Measurements from ENCODE around the gene AGAP9.
"Not testable (repeated sequence)": the region's sequence is repeated elsewhere in the genome, so short reads cannot be mapped to it uniquely, and the experiment has no call there.

AGAP9 gene

DNA sequence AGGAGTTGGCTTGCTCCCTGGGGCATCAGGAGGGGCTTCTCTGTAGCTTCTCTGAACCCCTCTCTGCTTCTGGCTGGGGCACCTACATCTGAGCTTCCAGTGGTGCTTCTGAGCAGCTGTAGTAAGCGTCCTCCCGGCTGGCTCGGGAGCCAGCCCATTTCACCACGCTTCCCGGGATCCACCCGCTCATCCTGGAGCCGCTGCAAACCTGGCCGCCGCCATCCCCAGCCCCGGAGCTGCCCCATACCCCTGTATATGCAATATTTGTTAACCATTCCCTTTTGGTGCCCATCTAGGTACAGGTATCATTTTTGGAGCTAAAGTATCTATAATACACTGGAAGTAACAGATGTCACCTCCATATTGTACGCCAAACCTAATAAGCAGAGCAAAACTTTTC is 38.7 kb downstream of the AGAP9 start:
- not testable (repeated sequence) for DNase-seq

DNA sequence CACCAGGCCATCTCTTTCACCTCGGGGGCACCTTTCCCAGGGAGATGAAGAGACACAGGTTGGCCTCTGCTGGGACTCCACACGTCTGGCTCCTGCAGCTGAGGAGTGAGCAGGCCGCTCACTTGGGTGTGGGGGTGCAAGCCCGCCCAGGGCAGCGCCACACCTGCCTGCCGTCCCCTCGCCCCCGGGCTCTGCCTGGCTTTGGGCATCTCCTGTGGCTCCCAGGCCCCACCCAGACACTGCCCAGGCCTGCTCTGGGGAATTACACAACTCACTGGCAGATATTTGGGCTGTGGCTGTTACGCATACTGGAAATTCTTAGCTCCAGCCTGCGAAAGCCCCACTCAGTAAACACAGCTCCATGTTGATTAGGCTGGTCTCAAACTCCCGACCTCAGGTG is 39.5 kb downstream of the AGAP9 start, which contains the start of gene ANXA8:
Gene ANXA8 (minus strand): TSS at position 193 of the 400 bp plus-strand sequence. CDS start 182 bp downstream, at position 11.
- DNase-seq, result not testable (repeated sequence)

DNA sequence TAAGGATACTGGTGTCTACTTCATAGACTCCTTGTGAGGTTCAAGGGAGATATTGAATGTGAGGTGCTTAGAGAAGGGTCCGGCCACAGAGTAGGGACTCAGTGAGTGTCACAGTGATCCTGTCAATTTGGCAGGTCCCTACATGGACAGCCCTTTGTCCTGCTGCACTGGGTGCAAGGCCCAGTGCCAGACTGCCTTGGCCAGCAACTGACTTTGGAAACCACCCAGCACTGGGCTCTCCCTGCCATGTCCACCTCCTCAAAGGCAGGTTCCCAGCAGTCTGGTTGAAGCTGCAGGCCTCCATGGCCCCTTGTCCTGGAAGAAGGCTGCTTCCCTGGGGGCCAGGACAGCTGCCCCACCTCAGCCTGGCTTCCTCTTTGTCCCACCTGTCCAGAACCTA is 41.1 kb downstream of the AGAP9 start:
- not testable (repeated sequence) for DNase-seq

DNA sequence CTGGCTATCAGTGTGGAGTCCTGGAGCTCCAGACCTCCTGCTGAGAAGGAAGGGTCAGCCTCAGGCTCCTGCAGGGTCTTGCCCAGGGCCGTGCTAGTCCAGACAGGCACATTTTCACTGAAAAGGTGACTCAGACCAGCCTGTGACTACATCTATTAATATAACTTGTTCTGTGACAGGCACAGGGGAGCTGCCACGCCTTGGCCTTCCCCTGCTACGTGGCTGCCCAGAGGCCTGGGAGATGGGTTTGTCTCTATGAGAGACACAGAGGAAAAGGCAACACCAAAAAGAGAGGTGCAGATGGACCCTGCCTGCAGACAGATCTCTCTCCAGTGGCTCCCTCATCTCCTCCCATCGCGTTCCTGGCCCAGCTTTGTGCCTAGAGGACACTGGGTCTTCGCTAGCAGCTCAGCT is 41.7 kb downstream of the AGAP9 start:
- not testable (repeated sequence) for DNase-seq

DNA sequence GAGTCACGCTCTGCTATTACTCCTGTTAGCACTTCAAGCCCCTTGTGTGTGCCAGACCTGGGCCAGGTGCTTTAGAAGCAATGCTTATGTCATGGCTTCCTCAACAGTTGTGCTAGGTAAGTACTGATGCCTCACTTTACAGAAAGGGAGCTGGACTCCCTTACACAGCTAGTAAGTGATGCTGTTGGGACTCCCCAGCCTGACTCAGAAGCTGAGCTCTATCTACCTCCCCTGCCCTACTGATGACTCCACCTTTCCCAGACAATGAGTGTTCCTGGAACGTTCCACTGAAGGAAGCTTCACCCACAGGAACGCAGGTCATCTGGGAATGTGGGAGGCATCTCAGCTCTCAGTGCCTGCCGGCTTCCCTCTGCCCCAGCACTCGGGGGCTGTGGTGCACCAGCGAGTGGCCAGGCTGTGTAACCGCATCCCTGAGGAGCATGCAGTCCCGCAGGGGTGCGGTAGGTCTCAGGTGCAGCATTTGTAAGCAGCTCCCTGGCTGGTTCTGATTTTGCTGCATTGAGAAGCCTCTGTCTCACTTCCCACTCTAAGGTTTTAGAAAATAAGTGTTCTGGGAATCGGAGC is 42.2 kb downstream of the AGAP9 start:
- DNase-seq, result not testable (repeated sequence)

DNA sequence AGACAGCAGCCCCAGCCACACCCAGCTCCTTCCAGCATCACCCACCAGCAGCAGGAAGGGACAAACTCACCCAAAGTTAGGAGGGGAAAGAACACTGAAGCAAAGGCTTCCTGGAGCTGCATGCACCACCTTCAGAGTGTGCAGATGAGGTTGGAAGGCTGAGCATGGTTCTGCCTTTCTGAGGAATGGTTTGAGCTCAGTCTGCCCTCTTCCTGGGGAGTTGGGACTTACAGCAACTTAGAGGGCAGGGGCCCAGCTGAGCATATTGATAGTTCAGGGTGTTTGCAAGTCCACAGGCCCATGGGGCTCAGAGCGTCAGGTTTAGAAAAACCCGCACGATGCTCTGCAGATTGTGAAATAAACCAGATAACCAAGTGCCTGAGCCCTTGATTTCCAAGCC is 43.3 kb downstream of the AGAP9 start:
- not testable (repeated sequence) for DNase-seq

DNA sequence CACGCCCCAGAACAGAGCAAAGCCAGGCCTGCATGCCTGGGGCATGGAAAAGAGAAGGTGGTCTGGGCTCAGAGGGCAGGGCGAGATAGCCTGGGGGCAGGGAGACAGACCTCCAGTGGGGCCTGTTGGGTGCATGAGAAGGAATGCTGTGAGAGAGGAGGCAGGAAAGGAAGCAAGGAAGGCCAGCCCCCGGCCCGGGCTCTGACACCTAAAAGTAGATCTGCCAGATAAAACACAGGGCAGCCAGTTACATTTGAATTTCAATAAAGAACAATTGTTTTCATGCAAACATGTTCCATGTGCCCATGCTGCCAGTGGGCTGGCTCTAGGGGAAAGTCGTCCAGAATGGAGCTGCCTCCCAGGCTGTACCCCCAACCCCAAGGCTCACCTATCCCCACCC is 45.3 kb downstream of the AGAP9 start:
- DNase-seq, result not testable (repeated sequence)

DNA sequence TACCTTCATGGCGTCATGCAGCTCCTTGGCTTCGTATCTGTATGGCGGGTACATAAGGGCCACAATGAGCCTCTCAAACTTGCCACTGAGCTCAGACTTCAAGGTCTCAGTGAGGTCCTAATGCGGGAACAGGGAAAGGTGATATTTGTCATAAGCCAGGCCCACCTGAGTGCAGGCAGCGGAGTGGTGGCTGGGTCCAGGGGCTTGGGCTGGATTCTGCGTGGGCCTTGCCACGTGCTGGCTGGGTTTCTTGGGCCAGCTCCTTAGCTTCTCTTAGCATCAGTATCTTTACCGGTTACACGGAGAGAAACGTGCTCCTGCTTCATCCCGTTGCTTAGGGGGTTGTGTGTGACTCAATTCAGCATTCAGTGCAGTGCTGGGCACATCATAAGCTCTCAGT is 46.4 kb downstream of the AGAP9 start:
- DNase-seq, result not testable (repeated sequence)

DNA sequence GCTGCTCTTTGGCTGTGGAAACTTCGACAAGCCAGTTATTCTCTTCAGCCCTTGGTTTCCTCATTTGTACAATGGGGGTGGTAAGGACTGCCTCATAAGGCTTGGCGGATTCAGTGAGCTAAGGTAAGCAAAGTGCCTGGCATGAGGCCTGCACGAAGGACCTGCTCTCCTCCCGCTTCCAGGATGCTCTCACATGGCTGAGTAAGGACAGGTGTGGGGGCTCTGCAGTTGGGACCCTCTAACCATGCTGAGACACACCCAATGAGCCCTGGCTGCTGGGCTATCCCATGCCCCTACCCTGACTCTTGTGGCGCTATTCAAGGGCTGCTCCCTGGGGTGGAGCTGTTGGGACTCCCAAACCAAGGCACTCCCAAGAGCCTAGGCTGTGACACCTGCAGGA is 48.3 kb downstream of the AGAP9 start:
- not testable (repeated sequence) for DNase-seq

DNA sequence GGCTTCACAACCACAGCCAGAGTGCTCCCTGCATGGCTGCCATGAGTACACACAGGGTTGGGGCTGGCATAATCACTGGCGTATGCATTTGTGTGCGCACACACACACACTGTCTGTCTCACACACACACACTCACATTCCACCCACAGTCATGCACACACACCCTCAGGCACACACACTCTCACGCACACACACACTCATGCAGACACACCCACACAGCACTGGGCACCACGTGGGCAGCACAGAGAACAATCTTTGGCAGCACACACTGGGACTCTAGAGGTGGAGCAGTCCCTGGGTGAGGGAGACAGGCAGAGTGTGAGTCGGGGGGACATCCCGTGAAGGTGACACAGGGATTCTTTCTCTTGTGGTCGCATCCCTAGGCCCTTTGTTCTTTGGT is 49.9 kb downstream of the AGAP9 start:
- not testable (repeated sequence) for DNase-seq

DNA sequence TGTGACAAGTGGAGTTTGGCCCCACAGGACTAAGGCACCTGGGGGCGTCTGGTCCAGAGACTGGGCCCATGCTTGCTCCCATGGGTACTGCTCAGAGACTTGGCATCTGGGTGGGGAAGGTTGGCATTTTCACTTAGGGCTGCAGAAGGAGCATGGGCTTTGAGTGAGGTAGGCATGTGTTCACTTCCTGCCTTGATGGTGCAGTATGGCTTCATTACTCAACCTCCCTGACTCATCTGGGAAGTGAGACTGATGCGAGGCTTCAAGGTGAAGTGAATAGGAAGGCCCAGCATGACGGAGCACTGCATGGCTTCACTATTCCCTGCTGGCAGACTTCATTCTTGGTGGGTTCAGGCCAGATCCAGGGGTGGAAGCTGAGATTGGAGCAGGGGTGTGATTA is 50.8 kb downstream of the AGAP9 start:
- DNase-seq, result not testable (repeated sequence)

DNA sequence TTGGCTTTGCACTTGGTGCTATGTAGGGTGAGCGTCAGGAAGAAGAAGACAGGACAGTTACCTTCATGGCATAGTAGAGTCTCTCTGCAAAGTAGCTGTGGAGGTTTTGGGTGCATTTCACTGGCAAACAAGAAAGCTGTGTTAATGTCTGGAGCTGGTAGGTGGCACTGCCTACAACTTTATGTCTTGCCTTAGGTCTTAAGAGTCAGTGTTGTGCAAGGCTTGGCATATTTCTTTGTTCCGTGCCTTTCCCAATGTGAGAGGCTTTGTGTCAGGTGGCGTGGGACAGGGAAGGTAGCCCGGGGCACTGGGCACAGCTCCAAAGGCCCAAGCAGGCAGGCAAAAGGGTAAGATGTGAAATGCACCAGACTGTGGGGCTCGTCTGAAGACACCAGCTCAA is 51.4 kb downstream of the AGAP9 start:
- DNase-seq, result not testable (repeated sequence)

DNA sequence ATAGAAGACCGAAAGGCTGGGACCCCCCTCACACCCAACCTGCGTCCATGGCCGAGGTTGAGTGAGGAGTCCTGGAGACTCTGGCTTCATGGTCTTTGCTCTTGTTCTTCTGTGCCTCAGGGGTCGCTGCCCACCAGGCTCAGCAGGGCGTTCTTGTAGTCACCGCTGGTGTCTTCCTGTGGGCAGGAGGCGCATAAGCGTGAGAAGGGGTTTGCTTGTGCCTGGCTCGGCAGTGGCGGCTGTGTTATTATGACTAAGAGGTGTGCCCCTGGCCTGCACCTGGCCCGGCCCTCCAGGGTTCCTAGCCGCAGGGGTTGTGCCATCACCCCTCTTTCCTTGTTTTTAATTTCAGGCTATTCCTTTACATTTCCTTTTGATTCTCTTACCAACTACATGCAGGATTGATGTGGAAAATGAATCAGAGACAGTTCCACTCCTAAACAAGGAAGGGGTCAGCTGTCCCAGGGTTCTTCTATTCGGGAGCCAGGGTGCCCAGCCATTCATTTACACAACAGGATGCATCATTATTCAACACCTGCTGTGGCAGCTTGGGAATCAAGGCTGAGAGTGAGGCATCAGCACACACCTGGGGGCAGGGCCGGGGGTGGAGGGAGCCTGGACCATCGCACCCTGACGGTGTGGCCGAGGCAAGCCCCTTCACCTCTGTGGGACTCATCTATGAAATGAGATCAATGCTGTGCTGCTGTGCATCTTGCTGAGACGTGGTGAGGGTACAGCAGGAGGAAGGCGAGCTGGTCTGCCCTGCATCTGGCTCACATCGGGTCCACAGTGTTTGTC is 54.5 kb downstream of the AGAP9 start:
- DNase-seq, result not testable (repeated sequence)

DNA sequence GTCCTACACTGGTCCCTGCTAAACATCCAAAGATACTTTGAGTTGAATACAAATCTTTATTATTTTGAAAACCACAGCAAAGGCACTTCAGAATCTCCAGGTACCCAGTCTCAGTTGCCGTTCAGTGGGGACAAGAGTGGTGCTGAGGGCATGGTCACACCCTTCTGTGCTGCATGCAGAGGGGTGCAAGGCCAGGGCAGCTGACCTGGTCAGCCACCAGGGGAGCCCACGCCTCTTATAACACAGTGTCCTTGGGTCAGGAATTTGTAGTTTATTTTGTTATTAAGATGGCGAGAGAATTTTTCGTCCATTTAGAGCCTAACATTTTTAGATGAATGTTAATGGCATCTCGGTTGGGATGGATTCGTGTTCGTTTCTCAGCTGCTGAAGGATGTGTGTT is 55.5 kb downstream of the AGAP9 start:
- not testable (repeated sequence) for DNase-seq

DNA sequence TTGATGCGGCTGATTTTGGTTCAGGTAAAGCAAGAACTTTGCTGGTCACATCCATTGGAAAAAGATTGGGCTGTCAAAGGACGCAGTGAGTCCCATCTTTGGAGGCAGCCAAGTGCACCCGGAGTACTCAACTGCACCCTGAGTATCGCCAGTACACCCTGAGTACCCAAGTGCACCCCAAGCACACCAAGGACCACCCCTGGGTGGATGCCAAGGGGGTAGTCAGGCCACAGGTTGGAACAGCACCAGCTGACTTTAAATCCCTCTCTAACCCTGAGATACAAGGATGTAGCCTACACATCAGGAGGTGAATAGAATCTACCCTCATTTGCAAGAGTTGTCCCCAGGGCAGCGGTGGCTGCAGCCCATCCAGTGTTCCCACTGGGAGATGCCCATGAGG is 56.0 kb downstream of the AGAP9 start:
- DNase-seq, result not testable (repeated sequence)

DNA sequence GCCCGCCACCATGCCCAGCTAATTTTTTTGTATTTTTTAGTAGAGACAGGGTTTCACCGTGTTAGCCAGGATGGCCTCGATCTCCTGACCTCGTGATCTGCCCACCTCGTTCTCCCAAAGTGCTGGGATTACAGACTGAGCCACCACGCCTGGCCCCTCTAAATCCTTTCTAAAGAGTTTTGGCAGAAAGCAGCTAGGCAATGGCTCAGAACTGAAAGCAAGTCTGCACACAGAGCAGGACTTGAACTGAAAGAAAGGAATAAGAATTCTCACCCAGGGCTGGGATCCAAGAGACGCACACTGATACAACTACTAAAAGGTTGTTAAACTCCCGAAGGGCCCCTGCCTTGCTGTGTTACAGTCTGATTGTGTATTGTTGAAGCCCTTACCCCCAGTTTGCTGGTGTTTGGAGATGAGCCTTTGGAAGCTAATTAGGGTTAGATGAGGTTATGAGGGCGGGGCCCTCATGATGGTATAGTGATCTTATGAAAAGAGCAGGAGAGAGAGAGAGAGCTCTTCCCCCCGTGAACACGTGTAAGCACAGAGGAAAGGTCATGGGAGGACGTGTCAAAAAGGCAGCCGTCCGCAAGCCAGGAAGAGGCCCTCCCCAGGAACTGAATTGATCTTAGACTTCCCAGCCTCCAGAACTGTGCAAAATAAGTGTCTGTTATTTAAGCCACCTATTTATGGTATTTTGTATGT is 58.1 kb downstream of the AGAP9 start:
- DNase-seq, result not testable (repeated sequence)

DNA sequence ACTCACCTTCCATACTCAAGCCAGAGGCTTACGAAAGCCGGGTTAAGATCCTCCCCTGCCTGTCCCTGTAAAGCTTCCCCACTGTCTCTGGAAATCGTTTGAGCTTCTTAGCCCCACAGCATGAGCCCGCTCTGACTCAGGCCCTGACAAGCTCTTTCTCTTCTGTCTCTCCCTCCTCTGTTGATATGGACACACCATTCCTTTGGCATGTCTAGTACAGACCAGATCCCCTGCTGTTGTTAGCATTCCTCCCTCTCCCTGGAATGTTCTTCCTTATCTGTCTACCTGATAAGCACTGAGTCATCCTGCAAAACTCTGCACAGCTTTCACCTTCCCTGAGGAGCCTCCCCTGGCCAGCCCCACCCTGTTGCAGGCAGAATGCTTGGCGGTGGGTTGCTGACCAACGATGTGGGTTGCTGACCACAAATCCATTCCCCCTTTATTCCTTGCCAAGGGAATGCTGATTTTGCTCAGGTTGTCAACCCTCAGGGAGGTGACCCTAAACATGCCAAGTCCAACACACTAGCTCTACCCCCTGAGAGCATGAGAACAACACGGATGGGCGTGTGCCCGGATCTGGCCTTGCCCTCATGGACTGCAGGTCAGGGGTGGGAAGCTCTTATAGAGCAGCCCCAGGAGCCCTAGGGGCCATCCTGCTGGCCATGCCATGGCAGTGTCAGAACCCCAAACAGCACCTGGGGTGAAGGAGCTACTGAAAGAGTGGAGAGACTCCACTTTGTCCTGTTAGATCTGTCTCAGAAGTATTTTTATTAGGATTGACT is 60.7 kb downstream of the AGAP9 start:
- not testable (repeated sequence) for DNase-seq

DNA sequence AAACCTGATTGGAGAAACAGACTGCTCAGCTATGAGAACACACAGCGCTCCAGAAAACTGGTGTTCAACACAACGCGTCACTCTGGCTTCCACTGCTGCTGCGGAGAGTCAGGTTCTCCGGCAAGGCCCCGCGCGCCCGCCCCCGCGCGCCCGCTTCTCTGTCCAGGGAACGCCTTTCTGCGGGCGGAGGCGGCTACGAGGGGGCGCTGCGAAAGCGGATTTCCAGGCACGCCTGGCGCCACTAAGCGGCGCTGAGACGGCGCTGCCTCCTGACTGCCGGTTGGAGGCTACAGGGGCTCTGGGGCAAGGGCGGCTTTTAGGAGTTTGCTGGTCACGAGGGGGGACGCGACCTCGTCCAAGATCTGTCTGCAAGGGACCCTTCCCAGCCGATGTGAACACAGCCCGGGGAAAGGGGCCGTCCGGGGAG is 62.2 kb downstream of the AGAP9 start:
- peak in 1 of 2 donors; percentile 9 for DNase-seq

DNA sequence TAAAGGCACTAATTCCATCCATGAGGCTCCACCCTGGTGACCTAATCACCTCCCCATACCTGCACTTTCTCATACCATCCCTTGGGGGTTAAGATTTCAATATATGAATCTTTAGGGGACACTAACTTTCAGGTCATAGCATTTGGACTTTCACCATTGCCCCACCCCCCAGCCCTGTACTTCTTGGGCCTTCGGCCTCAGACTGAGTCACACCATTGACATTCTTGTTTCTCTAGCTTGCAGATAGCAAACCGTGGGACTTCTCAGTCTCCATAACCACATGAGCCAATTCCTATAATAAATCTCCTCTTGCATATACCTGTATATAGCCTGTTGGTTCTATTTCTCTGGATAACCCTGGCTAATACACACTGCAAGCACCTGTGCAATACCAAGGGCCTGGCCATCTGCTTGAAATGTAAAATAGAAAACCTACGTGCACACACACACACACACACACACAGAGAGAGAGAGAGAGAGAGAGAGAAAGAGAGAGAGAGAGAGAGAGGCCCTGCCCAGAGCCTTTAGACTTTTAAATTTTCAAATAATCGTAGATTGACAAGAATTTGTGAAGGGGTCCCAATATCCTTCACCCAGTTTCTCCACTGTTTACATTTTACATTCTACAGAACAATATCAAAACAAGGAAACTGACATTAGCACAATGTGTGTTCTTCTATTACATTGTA is 64.8 kb downstream of the AGAP9 start:
- no peak for DNase-seq

DNA sequence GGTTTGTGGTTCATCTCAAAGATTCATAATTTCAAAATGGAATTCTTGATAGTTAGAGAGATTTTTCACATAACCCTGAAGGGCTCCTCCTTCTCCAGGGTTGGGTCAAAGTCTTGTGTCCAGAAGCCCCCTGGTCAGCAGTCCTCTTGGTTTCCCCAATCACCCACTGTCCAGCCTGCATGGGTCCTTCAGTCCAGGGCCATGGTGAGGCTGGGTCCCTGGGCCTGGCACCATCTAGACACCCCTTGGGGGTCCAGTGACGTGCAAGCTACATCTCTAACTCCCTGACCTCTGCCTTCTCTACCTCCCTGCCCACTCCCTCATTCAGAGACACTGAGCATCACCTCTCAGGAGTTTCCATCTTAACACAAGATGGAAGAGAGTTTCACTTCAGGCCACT is 65.6 kb downstream of the AGAP9 start:
- no peak for DNase-seq

DNA sequence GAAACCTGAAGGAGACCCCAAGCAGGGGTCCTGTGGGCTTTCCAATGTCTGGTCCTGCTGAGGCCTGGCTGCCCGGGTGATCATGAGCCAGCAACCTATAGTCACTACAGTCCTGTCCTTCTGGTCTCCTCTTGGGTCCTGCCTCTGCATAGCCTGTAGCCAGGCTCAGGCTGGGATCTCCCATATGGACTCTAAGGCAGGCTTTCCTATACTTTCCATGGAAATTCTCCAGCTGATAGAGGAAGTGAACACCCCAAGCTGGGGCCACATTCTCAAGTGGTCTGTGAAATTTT is 66.0 kb downstream of the AGAP9 start:
- no peak for DNase-seq

DNA sequence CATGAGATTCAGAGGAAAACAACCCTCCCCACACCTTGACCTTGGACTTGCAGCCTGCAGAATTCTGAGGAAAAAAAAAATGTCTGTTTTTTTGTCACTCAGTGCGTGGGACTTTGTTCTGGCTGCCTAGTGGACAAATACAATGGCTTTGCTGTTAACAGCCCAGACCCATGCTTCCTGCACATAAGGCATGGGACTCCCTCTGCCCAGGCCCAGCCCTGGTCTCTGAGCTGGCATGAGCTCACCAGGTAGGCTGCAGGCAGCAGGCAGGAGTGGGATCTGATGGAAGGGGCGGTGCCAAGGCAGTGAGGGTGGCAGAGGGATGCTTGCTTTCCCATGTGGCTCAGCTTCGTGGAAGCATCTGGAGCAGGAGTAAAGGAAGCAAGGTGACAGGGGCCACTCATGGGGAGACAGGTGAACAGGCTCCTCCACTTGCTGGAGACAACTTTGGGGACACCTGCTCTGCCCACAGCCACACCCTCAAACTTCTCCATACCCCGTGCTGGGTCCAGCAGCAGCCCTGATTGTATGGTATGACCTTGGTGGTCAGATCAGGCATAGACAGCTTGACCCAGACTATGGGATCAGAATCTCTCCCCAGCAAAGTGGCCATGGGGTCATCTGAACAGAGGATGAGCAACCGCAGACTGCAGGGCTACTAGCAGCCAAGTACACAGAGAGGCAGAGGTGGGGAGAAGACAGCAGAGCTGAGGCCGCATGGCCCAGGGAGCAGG is 66.5 kb downstream of the AGAP9 start:
- DNase-seq, result no peak

Measured in activated CD4-positive, alpha-beta T cell treated with anti-CD3 and anti-CD28 coated beads for 4 hours (primary cell).